ENCODE measurements around the gene RPL18.

DNA sequence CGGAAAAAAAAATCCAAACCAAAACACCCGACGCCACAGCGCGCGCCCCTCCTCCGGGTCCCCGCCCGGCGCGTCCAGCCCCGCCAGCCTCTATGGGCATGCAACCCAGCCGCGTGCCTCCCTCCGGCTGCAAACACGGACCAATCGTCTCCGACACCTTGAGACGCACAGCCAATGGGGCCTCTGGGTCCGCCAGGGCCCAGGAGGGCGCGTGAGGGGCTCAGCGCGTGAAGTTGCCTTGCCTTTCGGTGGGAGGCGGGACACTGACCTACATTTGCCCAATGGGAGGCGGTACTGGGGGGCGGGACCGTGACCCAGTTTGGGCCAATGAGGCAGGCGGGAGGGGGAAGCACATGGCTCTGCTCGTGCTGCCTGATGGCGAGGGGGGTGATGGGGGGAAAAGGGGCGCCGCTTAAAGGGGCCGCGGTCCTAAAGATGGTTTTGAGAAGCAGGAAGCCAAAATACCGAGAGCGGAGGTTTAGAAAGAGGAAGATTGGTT lies 18.5 kb upstream of the RPL18 start:
- TF ChIP-seq POLR2A (IDR thresholded peaks at IDR 0.05; ENCODE audit: low read length) (no peak), GATA1 (IDR thresholded peaks at IDR 0.05; ENCODE audit: low read depth, low read length) (no peak)

All from erythroblast (primary cell).